Neural progenitor cell (in vitro differentiated cells): ENCODE data around the gene C1QTNF1.

Experiments
- EZH2 ChIP-seq: fragments of 200-600 bp; sonication (generic); IDR thresholded peaks from 2 replicates; pipeline ENCODE4 v1.6.1; 2017; ENCODE audit warnings: antibody characterized with exemption, mild to moderate bottlenecking, moderate library complexity
- TF ChIP-seq, protein P1 (sequence below): fragments of 200-600 bp; sonication (generic); IDR thresholded peaks from 2 replicates; pipeline ENCODE4 v1.5.1; 2017; ENCODE audit warnings: antibody characterized with exemption, mild to moderate bottlenecking

GRCh38 chr17:79043191-79043930 lies 19.4 kb downstream of the C1QTNF1 start:
- TF ChIP-seq, protein P1, sequence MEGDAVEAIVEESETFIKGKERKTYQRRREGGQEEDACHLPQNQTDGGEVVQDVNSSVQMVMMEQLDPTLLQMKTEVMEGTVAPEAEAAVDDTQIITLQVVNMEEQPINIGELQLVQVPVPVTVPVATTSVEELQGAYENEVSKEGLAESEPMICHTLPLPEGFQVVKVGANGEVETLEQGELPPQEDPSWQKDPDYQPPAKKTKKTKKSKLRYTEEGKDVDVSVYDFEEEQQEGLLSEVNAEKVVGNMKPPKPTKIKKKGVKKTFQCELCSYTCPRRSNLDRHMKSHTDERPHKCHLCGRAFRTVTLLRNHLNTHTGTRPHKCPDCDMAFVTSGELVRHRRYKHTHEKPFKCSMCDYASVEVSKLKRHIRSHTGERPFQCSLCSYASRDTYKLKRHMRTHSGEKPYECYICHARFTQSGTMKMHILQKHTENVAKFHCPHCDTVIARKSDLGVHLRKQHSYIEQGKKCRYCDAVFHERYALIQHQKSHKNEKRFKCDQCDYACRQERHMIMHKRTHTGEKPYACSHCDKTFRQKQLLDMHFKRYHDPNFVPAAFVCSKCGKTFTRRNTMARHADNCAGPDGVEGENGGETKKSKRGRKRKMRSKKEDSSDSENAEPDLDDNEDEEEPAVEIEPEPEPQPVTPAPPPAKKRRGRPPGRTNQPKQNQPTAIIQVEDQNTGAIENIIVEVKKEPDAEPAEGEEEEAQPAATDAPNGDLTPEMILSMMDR = no peak
- no peak for TF ChIP-seq EZH2
